NCI-H510A treated with DMSO at 0.1 percent for 48 hours (cell line): ENCODE results near the gene SLC17A5.
A peak's percentile ranks its signal among the peaks of the same experiment; 100 is the strongest.
"Not testable (repeated sequence)": the region's sequence is repeated elsewhere in the genome, so short reads cannot be mapped to it uniquely, and the experiment has no call there.

Experiments
- DNase-seq: peaks from one replicate; lab custom pipeline; 2025; lab: John Stamatoyannopoulos, UW

The SLC17A5 gene, protein sequence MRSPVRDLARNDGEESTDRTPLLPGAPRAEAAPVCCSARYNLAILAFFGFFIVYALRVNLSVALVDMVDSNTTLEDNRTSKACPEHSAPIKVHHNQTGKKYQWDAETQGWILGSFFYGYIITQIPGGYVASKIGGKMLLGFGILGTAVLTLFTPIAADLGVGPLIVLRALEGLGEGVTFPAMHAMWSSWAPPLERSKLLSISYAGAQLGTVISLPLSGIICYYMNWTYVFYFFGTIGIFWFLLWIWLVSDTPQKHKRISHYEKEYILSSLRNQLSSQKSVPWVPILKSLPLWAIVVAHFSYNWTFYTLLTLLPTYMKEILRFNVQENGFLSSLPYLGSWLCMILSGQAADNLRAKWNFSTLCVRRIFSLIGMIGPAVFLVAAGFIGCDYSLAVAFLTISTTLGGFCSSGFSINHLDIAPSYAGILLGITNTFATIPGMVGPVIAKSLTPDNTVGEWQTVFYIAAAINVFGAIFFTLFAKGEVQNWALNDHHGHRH

DNA sequence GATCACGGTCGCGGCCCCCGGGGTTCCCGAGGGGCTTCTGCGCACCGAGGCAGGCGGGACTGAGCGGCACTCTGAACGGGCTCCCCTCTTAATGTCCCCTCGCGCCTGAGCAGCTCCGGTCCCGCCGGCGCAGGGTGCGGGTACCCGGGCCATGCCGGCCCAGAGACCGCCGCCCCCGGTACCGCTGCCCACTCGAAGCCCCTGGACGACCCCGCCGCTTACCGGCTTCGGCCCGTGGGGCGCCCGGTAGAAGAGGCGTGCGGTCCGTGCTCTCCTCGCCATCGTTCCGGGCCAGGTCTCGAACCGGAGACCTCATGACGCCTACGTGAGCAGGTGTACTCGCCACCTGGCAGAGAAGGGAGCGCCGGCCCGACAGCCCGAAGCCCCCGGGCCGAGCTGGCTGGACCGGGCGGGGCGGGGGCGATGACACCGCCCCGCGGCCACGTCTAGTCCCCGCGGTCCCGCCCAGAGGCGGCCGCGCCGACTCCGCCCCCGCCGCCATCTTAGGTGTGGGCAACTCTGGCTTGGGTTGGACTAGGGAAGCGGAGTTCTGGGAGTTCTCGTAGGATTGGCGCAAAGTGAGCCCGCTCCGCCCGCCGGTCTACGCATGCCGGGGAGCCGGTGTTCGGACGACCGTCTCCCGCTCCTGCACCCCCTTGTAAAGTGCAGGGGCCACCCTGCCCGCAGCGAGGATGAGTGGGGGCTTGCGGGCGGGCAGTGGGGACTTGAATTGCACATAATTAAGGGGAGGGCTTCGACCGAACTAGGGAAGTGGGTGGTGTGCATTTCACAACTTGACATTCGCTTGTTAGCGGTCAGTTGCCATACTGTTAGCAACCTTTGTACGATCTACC is at the start of gene SLC17A5:
Gene SLC17A5 (minus strand): TSS at position 422 of the 854 bp plus-strand sequence. CDS start 106 bp downstream, at position 316.
- peak; percentile 86 for DNase-seq

DNA sequence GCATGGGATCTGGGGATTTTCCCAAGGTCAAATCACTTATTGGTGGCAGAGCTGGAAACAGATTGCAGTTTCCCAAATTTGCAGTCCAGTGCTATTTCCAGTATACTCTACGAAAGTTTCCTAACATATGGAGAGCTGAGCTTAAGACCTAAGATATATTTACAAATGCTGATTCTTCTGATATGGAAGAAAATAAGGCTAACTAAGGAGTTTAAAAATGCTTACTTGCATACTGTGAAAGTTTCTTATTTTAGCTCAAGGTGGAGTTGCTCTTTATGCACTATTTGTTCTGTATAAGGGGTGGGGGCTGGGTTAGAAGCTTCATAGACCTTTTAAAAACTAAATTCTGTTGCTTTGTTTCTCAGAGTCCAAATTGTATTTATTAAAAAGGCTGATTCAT is 49.7 kb upstream of the SLC17A5 start:
- no peak for DNase-seq

DNA sequence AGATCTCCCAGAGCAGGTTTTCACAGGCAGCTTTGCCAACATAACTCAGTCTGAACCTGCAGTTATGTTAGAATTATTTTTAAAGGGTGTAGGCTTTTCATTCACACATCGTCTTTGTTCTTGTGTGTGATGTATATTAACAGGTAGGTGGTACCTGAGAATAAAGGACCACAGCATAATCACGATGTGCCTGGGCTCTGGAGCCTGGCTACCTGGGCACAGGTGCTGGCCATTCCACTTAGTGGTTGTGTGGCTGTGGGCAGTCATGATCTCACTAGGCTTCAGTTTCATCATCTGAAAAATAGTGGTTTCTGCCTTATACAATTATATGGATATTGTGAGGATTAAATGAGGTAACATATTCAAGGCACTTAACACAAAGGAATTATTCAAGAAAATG is 48.7 kb upstream of the SLC17A5 start:
- DNase-seq: no peak

DNA sequence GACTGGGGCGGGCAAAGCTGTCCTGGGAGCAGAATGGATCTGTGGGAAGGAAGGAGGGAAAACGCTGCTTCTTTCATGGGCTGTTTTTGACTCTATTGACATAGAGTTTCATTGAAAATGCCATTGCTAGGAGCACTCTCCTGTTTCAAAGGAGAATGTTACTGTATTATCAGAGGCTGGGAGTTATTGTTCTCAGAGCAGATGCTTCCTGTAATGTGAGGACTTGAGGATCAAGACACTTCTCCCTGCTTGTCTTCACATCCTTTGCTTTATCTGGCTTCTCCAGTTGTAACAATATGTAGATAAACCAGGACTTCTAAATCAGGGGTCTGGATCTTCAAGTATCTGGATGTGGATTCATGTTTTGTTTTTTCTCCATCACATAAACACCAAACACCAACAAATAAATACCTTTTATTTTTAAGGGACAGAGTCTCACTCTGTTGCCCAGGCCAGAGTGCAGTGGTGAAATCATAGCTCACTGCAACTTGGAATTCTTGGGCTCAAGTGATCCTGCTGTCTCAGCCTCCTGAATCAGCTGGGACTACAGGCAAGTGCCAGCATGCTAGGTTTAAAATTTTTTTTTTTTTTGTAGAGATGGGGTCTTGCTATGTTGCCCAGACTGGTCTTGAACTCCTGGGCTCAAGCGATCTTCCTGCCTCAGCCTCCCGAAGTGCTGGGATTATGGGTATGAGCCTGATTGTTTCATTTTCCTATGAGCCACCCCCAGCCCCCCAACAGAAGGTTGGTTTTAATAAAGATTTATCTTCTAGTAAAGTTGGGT is 46.1 kb upstream of the SLC17A5 start:
- DNase-seq: no peak

DNA sequence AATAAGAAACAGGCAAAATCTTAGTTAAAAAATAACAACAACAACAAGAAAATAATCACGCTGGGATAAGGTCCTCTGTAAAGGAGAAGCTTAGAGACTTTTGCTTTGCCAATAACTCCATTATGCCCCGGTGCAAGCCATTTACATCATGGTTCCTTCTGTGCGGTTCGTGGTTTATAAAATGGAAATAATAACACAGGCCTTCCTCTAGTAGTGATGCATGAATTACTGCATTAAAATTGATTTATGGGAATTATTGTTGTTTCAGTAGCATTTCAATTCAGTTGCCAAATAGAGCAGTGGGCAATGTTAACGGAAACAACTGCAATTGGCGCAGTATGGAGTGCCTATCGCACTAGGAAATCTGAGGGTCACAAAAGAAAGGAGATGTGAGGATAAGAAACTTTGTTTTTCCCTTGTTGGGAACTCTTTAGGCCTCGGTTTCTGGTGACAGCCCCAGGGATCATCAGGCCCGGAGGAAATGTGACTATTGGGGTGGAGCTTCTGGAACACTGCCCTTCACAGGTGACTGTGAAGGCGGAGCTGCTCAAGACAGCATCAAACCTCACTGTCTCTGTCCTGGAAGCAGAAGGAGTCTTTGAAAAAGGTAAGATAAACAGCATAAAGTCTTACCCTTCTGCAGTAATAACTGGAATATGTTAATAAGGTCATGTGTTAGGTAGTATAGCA is 43.3 kb upstream of the SLC17A5 start:
- DNase-seq: peak; percentile 5

GRCh38 chr6:73695619-73696421 is 42.0 kb upstream of the SLC17A5 start, which contains the start of gene CD109:
Gene CD109 (plus strand): TSS chr6:73696203. CDS start chr6:73696216, 13 bp downstream.
- peak; percentile 45 for DNase-seq

DNA sequence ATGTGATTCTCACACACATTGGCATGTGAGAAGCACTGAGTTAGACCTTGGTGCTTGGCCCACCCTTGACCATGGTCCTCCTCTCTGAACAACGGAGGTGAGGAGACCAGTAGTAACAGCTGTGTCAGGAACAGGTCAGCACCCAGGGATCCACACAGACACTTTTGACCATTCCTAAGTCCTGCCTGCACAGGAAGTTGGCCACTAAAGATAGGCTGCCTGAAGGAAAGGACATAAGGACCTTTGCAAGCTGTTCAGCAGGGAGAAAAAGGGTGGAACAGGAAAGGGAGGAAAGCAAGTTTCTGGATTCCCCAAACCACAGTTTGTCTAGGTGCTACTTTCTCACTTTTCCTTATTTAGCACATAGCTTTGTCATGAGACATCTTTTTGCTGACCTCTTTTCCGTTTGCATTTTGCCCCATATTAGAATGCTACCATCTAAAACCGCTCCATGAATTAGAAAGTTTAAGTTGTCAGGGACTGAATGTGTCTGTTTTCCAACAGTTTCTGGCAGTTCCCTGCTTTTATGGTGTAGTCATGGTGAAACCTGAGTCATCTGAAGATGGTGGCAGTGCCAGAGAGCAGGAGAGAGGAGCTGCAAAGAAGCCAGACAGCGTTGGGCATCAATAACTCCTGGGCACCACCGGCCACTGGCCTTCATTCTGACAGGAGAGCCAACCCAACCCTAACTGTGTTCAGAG is 41.1 kb upstream of the SLC17A5 start:
- no peak for DNase-seq

GRCh38 chr6:73691512-73691911 is 37.7 kb upstream of the SLC17A5 start:
- no peak for DNase-seq

DNA sequence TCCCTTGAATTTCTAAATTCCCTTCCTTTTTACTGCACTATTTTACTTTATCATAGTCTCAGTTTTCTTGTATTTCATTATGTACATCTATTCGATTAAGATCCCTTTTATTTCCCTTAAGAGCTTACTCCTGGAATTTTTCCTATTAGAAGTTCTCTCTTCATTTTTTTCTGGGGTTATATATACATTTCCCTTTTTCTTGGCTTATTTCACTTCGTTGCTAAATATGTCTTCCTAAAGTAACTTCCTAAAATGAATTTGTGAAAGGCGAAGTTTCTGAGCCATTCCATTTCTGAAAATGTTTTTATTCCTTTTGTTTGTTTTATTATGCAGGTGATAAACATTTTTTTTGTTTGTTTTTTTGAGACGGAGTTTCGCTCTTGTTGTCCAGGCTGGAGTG is 36.3 kb upstream of the SLC17A5 start:
- DNase-seq: no peak

DNA sequence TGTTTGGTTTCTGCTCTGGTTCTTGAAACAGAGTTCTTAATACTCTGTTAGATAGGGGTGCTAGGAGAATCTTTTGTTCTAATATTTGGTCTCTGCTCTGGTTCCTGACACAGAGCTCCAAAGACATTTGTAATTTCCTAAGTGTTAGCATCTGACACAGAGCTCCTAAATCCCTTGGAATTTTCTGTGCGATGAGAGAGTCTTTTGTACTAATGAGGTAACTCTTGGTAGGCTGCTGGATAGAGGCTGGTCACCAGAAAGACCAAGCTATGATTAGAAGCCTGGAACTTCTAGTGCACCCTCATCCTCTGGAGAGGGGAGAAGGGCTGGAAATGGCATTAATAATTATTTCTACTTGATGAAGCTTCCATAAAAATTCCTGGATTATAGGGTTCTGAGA is 34.6 kb upstream of the SLC17A5 start:
- DNase-seq: no peak

- DNase-seq: not testable (repeated sequence)
Measured at GRCh38 chr6:73683574-73683973, 29.8 kb upstream of the SLC17A5 start.

DNA sequence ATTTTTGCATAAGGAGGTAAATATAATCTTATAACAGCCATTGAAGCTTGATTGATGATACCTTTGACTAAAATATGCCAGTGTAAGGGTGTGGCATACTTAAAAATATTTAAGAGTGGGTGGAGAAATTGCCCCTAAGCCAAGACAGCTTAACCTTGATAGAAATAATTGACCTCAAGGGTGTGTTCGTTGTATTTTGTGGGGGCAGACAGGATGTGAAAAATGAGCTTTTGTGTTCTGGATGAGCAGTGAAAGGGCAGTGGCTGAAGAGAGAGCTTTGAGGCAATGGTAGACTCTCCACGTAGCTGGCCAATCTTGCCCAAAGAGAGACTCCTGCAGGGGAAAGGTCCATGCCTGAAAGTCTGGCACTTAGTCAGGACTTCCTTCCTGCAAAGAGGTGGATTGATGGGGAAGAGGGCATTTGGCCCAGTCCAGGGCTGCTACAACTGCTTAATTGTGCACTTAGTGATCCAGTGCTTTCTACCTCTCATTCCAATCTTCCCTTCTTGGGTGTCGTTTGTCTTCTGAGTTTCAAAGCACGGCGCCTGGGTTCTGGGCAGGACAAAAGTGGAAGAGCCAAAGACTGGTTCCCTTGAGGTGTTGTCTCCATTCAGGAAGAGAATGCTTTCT is 26.6 kb upstream of the SLC17A5 start:
- DNase-seq: no peak

DNA sequence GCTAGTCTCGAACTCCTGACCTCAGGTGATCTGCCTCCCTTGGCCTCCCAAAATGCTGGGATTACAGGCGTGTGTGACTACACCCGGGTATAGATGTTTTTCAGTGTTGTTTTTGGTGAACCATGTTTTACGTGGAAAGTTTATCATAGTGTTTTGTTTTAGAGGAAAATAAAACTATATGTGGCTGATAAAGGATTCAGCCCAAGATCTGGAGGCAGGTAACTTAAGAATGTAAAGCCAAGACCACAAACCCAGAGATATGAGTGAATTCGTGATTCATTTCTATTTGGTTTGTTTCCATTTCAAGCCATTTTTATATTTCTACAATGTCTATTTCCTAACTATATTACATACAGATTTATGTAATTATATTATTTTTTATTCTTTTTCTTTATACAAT is 26.1 kb upstream of the SLC17A5 start:
- not testable (repeated sequence) for DNase-seq

DNA sequence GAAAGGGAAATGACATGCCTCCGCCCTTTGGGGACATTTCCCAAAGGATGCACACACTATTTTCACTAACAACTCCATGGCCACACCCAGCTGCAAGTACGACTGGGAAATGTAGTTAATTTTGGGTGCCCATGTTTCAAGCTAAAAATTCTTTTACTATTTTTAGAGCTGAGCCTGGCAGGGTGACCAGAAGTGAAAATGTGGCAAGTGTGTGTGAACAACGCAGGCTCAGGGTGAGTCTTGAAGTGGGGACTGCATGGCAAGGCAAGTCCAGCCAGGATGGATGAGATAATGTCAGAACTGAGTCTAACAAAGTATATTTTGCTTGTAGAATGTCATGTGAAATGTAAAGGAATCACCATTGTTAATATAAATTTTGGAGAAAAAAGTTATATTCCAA is 25.2 kb upstream of the SLC17A5 start:
- DNase-seq: no peak

GRCh38 chr6:73675466-73676098 is 21.8 kb upstream of the SLC17A5 start:
- peak; percentile 54 for DNase-seq

- no peak for DNase-seq
Measured at GRCh38 chr6:73671911-73672685, 18.3 kb upstream of the SLC17A5 start.

DNA sequence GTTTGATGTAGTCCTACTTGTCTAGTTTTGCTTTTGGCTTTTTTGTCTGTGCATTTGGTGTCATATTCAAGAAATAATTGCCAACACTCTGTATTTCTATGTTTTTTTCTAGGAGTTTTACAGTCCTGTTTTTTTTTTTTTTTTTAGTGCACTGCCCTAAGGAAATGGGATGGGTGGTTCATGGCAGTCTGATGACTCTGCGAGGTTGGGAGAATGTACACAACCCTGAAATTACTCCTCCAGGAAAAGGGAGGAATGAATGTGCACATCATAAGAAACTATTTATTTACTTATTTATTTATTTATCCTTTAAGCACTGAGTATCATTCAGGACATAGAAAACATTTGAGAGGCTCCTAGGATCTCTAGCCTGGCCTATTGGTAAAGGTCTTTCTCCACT is 15.2 kb upstream of the SLC17A5 start:
- no peak for DNase-seq

DNA sequence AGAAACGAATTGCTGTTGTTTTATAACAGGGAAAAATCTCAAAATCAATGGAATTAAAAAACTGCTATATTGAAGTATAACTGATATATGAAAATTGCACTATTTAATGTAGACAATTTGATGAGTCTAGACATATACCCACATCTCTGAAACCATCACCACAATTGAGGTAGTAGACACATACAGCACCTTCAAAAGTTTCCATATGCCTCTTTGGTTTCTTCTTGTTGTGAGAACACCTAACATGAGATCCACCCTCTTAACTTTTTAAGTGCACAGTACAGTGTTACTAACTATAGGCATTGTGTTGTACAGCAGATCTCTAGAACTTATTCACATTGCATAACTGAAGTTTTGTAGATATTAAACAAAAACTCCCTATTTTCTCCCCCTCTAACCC is 14.0 kb upstream of the SLC17A5 start:
- no peak for DNase-seq
